Stimulated activated naive CD8-positive, alpha-beta T cell treated with anti-CD3 and anti-CD28 coated beads, Interleukin-15, Interleukin-2, amounts not matched to agents 100 U/mL and 50 U/mL, for 24 hours (primary cell): ENCODE data around the gene NKX2-4.
A peak's percentile ranks its signal among the peaks of the same experiment; 100 is the strongest.
"Not testable (repeated sequence)": the region's sequence is repeated elsewhere in the genome, so short reads cannot be mapped to it uniquely, and the experiment has no call there.

Source experiments
- ATAC-seq: fragments of 150-1000 bp; cut with Tn5 transposase; one replicate; pipeline ENCODE4 v1.10.0; 2021
- DNase-seq: peaks from one replicate; pipeline ENCODE4 v3.0.0; 2021

NKX2-4 gene

DNA sequence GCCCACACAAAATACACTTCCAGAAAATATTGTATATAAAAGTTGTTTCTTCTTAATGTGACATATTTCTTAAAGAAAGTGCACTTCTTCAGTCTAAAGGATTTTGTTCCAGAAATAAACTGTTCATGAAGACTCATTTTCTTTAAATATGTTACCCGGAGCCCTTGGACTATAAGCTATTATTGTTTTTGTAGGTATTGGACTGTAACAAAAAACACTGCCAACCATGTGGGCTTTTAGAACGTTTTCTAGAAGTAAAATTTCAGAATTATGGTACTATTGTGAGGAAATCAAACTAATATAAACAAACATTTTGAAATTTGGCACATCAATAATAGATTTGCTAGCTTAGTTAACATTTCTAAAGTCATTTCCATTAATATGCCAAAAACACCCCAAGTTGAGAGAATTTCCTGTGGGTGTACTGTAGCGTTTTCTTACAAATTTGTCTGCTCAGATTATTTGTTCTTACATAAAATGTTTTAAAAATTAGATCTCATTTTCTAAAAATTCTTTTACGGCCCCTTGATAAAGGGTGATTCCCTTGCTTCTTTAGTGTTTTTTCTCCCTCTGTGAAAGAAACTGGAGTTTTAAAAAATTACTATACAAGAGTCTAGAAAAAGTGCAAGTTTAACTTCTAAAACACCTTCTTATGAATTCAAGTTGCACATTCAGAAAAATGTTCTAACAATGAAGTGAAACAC, 3.4 kb downstream of the NKX2-4 start:
- no peak for ATAC-seq
- DNase-seq, result no peak

GRCh38 chr20:21393166-21393565, 4.2 kb downstream of the NKX2-4 start:
- DNase-seq (no peak), ATAC-seq (no peak)

DNA sequence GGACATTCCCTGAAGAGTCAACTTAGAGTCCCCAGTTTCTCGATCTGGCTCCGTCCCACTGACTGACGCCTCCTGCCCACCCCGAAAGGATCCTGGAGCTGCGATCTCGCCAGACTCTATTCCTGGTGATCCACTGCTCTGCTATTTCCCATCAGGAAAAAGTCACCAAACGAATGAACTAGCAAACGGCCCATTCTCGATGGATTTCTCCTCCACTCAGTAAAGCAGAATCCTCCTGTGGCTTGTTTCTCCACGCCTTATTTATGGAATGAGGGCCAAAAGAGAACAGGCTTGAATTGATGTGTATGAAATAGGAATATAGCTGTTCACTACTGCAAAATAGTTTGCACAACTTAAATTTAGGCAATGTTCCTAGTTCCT, 5.4 kb downstream of the NKX2-4 start:
- no peak for ATAC-seq
- no peak for DNase-seq

DNA sequence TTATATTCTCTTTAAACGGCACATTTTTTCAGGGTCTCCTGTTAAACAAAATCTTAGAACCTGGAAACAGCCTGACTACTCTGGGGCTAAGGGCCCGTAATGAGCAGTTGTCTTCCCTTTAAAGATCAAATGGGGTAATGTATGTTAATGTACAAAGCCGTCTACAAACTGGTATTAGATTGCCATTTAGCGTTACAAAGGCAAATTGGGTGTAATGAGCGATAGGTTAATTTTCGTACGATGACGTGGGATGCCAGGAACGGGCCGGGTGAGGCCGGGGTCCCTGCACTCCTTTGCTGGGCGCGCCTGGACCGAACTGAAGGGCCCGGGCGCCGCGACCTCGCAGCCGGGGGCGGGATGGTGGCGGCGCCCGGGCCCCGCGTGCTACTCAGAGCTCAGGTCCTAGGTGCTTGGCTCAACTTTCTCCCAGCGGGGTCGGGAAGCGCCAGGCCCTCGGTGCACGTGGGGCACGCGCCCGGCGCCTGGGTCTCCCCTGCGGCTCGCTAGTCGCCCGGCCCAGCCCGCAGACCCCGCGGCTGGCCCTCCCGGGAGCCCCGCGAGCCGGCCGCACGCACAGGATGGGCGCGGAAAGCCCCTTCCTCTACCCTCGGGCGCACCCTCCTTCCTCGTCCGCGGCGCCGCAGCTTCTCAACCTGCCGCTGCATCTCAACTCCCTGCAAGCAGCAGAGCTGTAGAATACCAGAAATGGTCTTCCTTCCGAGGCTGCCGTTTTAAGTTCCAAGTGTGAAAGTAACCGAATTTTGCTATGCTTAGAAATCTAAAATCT, 5.9 kb downstream of the NKX2-4 start:
- DNase-seq, result peak; percentile 12
- no peak for ATAC-seq

DNA sequence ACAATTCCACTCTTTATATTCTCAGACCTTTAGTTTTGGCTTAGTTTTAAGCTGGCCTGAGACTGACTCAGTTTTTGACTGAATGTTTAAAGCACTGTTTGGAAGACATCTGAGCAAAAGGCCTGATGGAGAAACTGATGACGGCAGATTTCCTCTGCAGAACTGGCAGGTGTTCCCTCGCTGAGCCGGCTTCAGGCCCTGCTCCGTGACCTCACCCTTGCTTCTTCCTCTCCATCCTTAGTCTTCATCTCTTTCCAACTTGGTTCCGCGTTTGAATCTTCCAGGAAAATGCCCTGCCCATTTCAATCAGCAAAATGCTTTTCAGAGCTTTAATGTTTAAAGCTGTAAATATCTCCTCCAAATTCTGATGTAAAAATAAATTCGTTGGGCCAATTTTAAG, 6.6 kb downstream of the NKX2-4 start:
- no peak for DNase-seq
- no peak for ATAC-seq

- ATAC-seq (no peak), DNase-seq (no peak)
Observed at GRCh38 chr20:21389368-21389767, 8.0 kb downstream of the NKX2-4 start.

- no peak for DNase-seq
Observed at GRCh38 chr20:21388566-21388965, 8.8 kb downstream of the NKX2-4 start.

GRCh38 chr20:21387528-21387927, 9.8 kb downstream of the NKX2-4 start:
- DNase-seq, result no peak
- no peak for ATAC-seq

More at GRCh38 chr20:21388566-21388965, 8.8 kb downstream of the NKX2-4 start:
- no peak for ATAC-seq

GRCh38 chr20:21386111-21386510, 11.2 kb downstream of the NKX2-4 start:
- no peak for DNase-seq
- ATAC-seq, result no peak

DNA sequence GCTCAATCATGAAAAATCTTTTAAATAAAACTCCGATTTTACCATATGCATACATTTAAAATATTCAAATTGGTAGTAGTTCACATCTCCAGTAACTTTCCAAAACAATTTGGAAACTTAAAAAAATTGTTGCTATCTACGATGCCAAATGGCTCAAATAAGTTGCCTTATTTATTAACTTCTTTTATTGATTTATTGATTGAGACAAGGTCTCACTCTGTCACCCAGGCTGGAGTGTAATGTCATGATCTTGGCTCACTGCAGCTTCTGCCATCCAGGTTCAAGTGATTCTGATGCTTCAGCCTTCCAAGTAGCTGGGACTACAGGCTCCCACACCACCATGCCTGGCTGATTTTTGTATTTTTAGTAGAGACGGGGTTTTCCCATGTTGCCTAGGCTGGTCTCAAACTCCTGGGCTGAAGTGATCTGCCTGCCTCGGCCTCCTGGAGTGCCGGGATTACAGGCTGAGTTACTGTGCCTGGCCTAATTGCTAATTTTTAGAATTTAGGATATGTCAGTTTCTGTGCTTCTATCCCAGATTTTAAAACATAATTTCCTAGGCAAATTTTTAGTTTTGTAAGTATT, 12.9 kb downstream of the NKX2-4 start:
- ATAC-seq (no peak), DNase-seq (no peak)

DNA sequence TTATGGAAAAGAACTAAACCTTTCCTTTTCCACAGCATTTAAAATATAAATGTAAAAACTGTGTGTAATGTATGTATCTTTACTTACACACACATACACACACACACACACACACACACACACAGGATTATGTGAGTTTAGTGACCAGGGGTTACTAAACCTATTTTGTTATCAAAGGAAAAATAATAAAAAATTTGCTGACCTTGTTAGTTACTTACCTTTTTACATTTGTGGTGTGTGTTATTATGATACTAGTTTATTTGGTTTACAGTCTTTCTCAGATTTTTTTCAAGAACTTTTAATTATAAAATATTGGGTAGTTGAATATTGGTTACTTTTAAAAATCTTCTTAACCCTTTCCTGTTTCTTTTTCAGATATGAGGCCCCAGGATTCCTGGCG, 15.7 kb downstream of the NKX2-4 start:
- ATAC-seq, result no peak
- no peak for DNase-seq

DNA sequence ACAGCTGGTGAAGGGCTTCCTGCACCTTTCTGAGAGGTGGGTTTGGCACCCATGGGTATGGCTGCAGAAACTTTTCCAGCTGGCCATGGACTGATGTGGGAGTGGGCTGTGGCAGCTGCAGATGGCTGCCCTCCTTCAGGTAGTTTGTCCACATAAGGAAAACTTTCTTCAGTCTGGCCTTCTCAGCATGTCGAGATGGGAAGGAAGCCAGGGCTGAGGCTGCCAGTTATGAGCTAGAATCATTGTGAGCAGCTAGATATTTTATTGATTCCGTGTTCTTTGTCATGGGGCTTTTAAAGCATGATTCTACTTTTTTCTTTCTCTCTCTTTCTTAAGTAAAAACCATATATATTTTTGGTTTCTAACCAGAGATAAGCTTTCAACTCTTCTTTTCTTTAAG, 16.6 kb downstream of the NKX2-4 start:
- DNase-seq (no peak), ATAC-seq (no peak)

DNA sequence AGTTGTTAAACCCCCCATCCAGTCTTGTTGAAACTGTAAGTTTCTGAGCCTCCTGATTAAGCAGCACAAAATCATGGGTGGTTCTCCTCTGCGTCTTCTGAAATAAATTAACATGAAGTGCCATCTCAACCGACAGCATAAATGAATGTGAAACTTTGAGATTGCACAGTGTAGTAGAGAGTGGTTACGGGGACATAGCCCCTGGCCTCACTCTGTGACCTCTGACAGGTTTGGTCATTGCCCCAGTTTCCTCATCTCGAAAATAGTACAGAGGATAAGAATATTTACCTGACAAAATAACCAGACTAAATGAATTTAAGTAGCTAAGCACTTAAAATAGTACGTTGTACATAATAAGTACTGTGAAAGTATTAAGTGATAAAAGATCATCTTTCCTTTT, 19.1 kb downstream of the NKX2-4 start:
- ATAC-seq (no peak), DNase-seq (no peak)

DNA sequence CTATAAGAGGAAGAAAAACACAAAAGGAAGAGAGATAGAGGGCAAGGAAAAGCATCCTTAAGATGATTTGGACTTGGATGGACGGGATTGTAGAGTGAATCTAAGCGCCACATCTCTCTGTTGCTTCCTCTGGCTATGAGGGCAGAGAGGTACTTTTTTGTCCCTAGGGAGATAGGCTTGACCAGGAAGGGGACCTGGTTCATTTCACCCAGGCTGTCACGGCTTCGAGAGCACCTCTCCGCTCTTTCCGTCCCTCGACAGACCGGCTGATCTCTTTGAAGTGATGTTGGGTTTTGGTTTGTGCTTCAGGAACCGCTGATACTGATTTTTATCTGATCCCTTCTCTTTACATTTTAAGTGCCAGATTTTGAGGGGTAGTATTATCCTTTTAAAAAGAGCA, 19.6 kb downstream of the NKX2-4 start:
- ATAC-seq (no peak), DNase-seq (no peak)

- ATAC-seq, result no peak
- DNase-seq, result no peak
Observed at GRCh38 chr20:21376626-21377025, 20.7 kb downstream of the NKX2-4 start.

- DNase-seq (no peak), ATAC-seq (no peak)
Observed at GRCh38 chr20:21373436-21373835, 23.9 kb downstream of the NKX2-4 start.

GRCh38 chr20:21372016-21372415, 25.3 kb downstream of the NKX2-4 start:
- ATAC-seq (no peak), DNase-seq (no peak)

GRCh38 chr20:21371193-21371592, 26.1 kb downstream of the NKX2-4 start:
- ATAC-seq (no peak), DNase-seq (no peak)

DNA sequence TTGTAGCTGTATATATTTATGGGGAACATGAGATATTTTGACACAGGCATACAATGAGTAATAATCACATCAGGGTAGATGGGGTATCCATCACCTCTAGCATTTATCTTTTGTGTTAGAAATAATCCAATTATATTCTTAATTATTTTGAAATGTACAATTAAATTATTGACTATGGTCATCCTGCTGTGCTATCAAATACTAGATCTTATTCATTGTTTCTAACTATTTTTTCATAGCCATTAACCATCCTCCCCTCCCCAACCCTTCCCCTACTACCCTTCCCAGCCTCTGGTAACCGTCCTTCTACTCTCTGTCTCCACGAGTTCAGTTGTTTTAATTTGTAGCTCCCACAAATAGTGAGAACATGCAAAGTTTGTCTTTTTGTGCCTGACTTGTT, 28.5 kb downstream of the NKX2-4 start:
- ATAC-seq, result no peak
- DNase-seq, result no peak

DNA sequence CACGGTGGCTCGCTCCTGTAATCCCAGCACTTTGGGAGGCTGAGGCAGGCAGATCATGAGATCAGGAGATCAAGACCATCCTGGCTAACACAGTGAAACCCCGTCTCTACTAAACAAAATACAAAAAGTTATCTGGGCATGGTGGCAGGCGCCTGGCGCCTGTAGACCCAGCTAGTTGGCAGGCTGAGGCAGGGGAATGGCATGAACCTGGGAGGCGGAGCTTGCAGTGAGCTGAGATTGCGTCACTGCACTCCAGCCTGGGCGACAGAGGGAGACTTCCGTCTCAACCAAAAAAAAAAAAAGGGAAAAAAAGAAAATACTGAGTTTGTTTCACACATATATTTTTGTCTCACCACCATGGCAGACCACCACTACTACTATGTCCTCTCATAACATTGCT, 31.1 kb downstream of the NKX2-4 start:
- ATAC-seq, DNase-seq: not testable (repeated sequence)

DNA sequence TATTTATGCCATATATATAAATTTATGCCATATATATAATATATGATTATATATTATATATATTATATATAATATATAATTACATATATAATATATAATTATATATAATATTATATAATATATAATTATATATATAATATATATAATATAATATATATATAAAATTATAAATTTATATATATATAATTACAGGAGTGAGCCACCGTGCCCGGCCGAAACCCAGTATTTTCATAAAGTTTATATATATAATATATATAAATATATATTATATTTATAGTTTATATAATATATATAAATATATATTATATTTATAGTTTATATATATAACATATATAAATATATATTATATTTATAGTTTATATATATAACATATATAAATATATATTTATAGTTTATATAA, 31.6 kb downstream of the NKX2-4 start:
- no peak for DNase-seq
- ATAC-seq, result no peak

DNA sequence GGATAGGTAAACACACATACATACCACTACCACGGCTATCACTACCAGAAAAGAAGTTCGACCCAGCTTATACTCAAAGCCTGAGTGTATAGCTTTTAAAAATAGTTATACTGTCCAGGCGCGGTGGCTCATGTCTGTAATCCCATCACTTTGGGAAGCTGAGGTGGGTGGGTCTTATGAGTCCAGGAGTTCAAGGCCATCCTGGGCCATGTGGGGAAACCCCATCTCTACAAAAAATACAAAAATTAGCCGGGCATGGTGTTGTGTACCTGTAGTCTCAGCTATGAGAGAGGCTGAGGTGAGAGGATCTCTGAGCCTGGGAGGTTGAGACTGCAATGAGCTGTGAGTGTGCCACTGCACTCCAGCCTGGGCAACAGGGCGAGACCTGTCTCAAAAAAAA, 32.9 kb downstream of the NKX2-4 start:
- DNase-seq, result no peak
- no peak for ATAC-seq

DNA sequence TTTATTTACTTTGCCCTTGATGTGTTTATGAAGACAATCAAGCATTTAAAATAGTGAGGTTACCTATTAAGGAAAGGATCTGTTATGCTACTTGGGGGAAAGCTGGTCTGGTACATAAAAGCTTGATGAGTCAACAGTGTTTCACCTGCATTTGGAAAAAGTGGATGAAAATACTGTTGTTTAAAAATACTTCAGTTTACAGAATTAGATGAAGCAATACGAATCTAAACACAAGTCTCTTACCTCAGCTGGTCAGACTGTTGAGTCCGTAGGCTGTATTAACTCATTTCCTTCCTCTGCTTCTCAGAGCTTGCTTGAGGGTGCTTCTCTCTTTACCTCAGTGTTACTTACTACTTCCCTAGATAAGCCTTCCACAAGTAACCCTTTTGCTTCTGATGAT, 36.1 kb downstream of the NKX2-4 start:
- DNase-seq (no peak), ATAC-seq (no peak)

DNA sequence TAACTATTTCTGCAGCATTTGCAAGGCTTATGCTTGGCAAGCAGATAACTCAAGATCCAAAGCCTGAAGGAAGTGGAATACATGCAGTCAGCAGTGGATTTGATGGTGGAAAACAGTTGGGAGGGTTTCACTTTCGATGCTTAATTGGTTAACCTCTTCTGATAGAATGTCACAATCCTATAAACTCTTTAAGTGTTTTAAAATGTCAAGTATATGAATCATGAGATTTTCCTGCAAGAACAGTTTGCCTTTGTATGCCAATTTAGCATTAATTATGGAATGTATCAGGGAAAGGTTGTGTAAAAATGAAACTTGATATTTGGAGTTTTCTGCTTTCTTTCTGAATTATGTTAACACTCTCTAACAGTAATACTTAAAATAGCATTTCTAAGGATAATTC, 36.6 kb downstream of the NKX2-4 start:
- DNase-seq (no peak), ATAC-seq (peak; percentile 28)
